ENCODE results near the gene TMBIM6. TPM values are rescaled to one million over a fixed set of nuclear protein-coding genes. Genes with fewer than 3 reads are reported as not detected.
A peak's percentile ranks its signal among the peaks of the same experiment; 100 is the strongest.
"Not testable (repeated sequence)": the region's sequence is repeated elsewhere in the genome, so short reads cannot be mapped to it uniquely, and the experiment has no call there.

TMBIM6 gene
- total RNA-seq, 1 donor from 2014 or later = 334 TPM

- no peak for DNase-seq
Observed at GRCh38 chr12:49777341-49777740, 36.0 kb downstream of the TMBIM6 start.

DNA sequence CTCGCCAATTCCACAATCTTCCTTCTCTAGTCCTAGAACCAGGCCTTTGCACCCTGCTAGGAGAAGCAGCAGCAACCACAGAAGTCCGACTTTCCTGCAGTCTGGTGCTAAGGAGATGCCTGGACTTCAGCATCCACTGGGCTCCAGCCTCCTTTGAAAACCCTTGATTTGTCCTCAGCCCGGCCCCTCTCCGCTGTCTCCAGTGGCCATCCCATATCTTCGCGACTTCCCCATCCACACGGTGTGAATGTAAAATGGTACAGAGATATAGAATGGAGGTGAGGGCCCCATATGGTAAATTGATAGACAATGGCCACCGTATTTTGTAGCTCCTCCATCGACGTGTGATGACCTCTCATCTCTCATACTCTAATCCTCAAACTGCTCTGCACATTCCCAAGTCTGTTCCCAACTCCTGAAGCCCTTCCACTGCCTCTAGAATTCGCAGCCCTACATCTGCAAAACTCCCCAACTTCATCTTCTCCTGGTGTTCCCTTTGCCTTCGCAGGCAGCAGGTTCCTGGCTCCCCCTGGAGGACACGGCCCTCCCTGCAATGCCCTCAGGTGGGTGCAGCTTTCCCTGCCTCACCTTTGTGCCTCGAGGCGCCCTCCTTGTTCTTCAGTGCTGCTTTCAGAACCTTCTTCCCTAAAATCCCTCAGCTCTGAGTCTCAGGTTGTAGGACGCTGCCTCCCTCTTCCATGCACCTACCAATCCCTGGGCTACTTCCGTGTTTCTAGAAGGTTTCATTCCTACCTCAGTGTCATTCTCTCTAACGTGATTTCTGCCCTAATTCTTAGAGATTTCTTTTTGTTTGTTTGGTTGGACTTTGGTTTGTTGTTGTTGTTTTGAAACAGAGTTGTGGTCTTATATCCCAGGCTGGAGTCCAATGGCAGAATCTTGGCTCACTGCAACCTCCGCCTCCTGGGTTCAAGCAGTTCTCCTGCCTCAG is 36.7 kb downstream of the TMBIM6 start:
- peak; percentile 42 for DNase-seq

- no peak for DNase-seq
Observed at GRCh38 chr12:49779581-49779980, 38.2 kb downstream of the TMBIM6 start.

- not testable (repeated sequence) for DNase-seq
Observed at GRCh38 chr12:49780914-49781313, 39.6 kb downstream of the TMBIM6 start.

GRCh38 chr12:49783917-49784676 is 42.7 kb downstream of the TMBIM6 start:
- DNase-seq = peak; percentile 86

DNA sequence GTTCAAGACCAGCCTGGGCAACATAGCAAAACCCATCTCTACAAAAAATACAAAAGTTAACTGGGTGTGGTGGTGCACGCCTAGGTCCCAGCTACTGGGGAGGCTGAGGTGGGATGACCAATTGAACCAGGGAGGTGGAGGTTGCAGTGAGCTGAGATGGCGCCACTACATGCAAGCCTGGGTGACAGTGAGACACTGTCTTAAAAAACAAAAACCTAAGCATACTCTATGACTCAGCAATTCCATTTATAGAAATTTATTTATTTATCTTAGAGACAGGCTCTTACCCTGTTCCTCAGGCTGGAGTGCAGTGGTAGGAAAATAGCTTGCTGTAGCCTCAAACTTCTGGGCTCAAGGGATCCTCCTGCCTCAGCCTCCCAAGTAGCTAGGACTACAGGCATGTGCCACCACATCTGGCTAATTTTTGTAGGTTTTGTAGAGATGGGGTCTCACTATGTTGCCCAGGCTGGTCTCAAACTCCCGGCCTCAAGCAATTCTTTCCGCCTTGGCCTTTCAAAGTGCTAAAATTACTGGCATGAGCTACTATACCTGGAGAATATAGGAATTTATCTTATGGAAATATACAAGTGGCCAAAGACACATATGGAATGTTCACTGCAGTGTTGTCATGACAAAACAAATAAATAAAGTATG is 43.5 kb downstream of the TMBIM6 start:
- DNase-seq = no peak

DNA sequence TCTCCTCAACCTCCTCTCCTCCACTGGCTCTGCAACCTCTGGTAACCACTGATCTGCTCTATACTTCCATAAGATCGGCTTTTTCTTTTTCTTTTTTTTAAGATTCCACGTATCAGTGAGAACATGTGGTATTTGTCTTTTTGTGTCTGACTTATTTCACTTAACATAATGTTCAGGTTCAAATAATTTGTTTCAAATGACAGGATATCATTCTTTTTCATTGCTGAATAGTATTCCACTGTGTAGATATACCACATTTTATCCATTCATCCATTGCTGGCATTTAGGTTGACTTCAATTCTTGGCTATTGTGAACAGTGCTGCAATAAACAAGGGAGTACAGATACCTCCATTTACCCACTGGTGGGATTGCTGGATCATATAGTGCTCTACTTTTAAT is 46.3 kb downstream of the TMBIM6 start:
- no peak for DNase-seq

DNA sequence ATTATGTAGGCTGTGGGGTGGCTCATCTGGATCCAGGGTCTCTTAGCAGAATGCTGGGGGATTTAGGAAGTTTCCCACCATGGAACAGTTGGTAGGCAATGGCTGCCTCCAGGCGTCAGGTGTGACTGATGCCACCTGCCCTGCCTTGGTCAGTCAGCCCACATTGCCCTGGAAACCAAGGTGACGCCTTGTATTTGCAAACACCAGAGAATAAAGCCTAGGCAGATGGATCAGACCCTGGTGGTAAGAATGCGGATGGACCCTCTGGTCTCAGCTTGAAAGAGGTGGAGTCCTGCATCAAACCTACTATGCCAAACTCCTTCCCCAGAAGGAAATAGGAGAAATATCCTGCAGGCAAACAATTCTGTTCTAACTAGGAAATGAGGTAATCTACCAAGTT is 48.6 kb downstream of the TMBIM6 start:
- no peak for DNase-seq

DNA sequence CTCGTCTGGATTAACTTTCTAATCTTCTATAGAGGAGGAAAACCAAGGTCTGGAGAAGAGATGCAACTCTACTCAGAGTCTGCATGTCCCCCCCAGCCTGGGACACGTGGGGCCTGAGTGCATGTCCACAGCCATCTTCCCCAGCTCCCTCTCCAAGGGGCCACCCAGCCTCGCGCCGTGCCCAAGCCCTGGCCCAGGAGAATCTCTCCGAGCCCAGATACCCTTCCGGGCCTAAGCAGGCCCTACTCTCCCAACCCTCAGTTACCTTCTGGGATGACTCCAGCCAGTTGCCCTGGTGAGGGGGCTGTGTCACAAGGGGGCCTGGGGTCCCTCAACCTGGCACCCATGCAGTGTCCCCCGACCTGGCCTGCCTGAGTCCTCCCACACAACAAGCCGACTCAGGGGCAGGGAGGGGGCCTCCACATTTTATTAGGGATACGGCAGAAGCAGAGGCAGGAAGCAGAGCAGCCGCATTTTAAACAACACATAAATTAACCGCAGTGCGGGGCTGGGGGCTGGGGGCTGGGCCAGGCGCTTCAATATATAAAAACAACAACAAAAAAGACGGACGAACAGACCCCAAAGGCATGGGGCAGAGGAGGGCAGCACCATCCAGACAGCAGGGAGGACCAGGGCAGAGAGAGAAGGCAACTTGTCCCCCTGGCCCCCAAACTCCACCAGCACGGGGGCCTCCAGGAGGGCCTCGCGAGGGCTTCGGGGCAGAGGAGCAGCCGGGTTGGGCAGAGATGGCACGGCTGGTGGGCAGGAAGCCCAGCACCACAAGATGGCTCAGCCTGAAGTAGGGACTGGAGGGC is 49.6 kb downstream of the TMBIM6 start:
- DNase-seq = no peak

- DNase-seq = no peak
Observed at GRCh38 chr12:49791700-49792099, 50.3 kb downstream of the TMBIM6 start.

DNA sequence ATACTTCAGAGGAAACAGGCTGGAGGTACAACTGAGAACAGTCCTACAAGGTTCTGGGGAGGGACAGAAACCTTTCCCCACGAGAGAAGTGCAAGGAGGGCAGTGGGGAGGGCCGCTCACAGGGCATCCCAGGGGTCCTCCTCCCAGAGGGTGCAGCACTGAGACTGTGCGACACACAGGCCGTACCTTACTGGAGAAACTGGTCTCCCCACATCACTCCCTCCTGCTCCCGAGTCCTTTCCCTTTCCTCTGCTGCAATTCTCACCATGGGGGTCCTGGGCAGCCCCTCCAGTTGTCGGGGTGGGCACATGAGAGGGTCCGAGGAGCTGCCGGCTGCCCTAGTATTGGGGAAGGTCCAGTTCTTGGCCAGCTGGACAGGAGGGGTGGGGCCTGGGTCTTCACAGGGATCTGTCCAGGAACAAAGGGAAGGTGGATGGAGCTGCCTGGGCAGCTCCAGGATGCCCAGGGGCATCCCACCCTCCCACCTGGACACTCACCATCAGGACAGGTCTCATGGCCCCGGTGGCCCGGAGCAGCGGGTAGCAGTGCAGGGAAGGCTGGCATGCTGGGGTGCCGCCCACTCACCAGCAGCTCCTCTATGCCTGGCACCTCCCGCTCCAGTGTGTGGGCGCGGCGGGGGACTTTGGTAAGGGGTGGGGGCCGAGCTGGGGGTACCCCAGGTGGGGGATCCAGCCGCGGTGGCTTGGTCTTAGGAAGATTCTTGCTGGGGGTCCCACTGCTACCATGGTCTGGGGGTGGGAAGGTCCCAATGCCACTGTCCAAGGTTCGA is 51.0 kb downstream of the TMBIM6 start:
- DNase-seq = no peak

DNA sequence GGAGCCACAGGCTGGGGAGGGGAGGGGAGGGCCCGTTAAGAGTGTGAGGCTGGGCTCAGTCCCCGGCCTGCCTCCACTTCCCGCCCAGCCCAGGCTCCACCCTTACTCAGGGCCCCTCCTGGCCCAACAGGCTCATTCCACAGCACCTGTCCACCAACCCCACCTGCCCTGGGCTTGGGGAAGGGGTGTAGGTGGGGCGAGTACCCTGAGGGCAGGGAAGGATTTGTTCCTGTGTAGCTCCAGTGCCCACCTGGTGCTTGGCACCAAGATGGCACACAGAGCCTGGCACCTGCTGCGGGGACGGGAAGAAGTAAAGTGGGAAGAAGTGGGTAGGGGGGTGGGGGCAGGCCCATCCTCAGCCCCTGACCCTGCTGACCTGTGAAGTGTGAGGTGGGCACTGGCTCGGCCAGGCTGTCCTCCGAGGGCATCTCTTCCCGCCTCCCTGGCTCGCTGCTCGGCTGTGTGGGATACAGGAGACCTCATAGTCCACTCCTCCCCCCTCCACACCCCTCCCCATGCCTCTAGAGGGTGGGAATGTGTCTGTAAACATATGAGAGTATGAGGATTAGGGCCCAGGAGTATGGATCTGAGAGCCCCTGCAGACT is 51.7 kb downstream of the TMBIM6 start:
- no peak for DNase-seq

GRCh38 chr12:49793620-49794019 is 52.3 kb downstream of the TMBIM6 start:
- DNase-seq = no peak

DNA sequence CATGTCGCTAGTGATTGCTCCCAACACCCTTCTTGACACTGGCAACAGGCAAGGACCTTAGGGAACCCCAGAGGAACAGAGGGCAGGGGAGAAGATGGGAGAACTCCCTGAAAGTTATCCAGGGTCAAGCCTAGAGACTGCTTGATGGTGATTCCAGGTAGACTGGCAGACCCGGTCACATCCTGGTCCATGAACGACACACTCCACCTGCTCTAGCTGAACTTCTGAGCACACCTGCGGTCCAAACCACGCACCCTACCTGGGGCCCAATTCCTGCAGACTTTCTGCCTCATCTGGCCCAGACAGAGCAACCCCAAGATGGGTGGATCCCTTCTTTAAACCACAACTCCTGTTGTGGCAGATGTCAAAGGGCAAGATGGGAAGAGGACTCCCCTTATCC is 52.7 kb downstream of the TMBIM6 start:
- no peak for DNase-seq

GRCh38 chr12:49794811-49795653 is 53.7 kb downstream of the TMBIM6 start:
- no peak for DNase-seq

DNA sequence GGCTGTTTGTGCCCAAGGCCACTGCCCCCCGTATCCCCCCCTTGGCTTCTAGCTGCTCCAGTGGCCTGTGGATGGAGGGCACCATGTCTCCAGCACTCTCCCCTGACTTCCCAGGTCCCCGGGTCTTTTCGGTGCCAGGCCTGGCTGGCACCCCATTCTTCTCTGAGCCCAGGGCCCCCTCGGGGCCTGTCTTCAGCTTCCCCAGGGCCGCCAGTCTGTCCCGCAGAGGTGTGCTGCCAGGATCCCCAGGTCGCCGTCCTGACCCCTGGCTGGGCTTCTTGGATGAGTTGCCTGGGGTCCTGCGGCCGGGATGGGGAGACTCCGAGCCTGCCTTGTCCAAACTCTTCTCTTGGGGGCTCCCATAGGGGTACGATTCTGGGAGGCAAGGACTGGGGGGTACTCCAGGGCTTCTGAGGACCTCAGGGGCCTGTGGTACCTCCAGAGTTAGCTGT is 54.3 kb downstream of the TMBIM6 start:
- no peak for DNase-seq

DNA sequence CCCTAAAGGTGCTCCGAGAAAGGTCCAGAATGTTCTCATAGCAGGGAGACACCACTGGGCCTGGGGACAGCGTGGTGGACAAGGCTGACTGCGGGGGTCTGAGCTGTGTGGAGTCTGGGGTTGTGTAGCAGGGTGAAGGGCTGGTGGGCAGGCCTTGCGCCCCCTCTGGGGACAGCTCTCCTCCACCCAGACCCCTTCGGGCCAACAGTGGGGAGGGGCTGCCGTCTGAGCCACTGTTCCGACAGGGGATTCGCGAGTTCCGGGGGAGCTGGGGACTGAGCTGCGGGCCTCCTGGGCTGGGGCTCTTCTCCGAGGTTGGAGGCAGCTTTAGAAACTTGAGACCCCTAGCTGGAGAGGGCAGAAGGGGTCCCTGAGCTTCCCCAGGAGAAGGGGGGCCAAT is 54.8 kb downstream of the TMBIM6 start:
- no peak for DNase-seq

DNA sequence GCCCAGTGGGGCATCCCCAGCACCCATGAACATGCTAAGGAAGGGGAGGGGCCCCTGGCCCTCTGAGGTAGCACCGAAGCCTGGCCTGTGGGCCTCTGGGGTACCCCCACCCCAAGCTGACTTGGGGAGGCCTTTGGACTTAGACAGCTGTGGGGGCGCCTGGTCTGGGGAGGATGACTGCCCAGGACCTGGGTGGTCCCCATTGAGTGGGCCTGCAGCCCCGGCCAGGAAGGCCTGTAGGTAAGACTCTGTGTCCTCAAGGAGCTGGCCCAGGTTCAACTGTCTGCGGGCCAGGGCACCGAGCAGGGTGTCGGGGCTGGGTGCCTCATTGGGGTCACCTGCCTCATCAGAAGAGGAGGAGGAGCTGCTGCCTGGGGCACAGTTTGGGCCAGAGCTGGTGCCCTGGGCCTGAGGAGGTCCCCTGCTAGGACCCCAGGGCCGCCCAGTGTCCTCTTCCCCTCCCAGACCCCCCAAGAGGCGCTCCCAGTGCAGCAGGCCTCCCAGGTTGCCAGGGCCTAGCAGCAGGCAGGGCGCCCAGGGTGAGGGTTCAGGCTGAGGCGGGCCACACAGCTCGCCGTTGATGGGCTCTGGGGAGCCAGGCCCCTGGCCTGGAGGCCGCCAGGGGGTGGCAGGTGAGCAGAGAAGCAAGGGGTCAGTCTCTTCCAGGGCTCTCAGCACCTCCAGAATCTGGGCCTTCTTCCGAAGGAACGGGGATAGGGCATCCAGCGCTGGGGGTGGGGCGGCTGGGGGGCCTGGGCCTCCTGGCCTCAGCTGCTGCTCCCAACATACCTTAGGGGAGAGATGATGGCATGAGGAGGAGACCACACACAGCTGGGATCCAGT is 55.5 kb downstream of the TMBIM6 start:
- peak; percentile 46 for DNase-seq

GRCh38 chr12:49797449-49797776 is 56.1 kb downstream of the TMBIM6 start:
- no peak for DNase-seq
